H1 (cell line): Measurements from ENCODE around the gene SLC27A4. TPM values are rescaled to one million over a fixed set of nuclear protein-coding genes. Genes with fewer than 3 reads are reported as not detected.
A peak's percentile ranks its signal among the peaks of the same experiment; 100 is the strongest.

ENCODE experiments used
- CTCF ChIA-PET: fragments of 300-600 bp; sonication (Branson Sonifier 250); formaldehyde crosslinking; loops from one replicate; lab custom pipeline; 2021; ENCODE audit not compliant: partially characterized antibody; lab: Charles Lee
- POLR2A ChIA-PET: fragments of 300-600 bp; sonication (Branson Sonifier 250); formaldehyde crosslinking; loops from one replicate; lab custom pipeline; 2021; ENCODE audit warnings: inconsistent platforms; ENCODE audit not compliant: partially characterized antibody; lab: Charles Lee
- DNase-seq, 2 experiments: peaks; one replicate each; pipeline versions ENCODE4 v3.0.0 to v3.0.0-alpha.2; 2010 to 2022; ENCODE audit warnings: low spot score in 2 of 2, low read depth in 1 of 2, mixed read lengths in 1 of 2
- FAIRE-seq: peaks from 2 replicates; lab custom pipeline; 2011; peaks lifted over from hg19 to GRCh38; lab: Jason Lieb, UNC
- H2AFZ ChIP-seq: 2 replicates; pipeline ENCODE4 v1.8.1; 2012; ENCODE audit warnings: low read length, inconsistent platforms
- H2AK5ac ChIP-seq: 2 replicates; pipeline ENCODE4 v1.6.1; 2013; ENCODE audit warnings: low read depth, low read length
- H2BK120ac ChIP-seq: replicated peaks from 2 replicates; pipeline ENCODE3; 2013; ENCODE audit warnings: low read depth, low read length, inconsistent platforms
- H2BK12ac ChIP-seq: 2 replicates; pipeline ENCODE4 v1.6.1; 2013; ENCODE audit warnings: low read depth, low read length
- H2BK15ac ChIP-seq: 2 replicates; pipeline ENCODE4 v1.6.1; 2013; ENCODE audit warnings: low read length
- H2BK20ac ChIP-seq: 2 replicates; pipeline ENCODE4 v1.6.1; 2013; ENCODE audit warnings: low read length
- H2BK5ac ChIP-seq: 2 replicates; pipeline ENCODE4 v1.6.1; 2013; ENCODE audit warnings: low read depth, low read length
- H3K14ac ChIP-seq: 2 replicates; pipeline ENCODE4 v1.6.1; 2013; ENCODE audit warnings: inconsistent platforms; ENCODE audit not compliant: insufficient read length
- H3K18ac ChIP-seq: 2 replicates; pipeline ENCODE4 v1.6.1; 2013; ENCODE audit warnings: low read length; ENCODE audit errors: extremely low read depth
- H3K23ac ChIP-seq: 2 replicates; pipeline ENCODE4 v1.6.1; 2013; ENCODE audit warnings: inconsistent platforms; ENCODE audit not compliant: insufficient read length
- H3K23me2 ChIP-seq: 2 replicates; pipeline ENCODE4 v1.6.1; 2013; ENCODE audit warnings: low read depth, low read length
- H3K27ac ChIP-seq: 2 replicates; pipeline ENCODE4 v1.6.1; 2011; ENCODE audit warnings: low read depth, low read length, inconsistent platforms
- H3K27me3 ChIP-seq, 4 experiments: replicated peaks in 1 of 4; 1 replicate in 1 of 4; 2 replicates in 3 of 4; pipeline versions ENCODE4 v1.6.1 to v1.8.1; 2011 to 2013; ENCODE audit warnings: low read length in 3 of 4, mild to moderate bottlenecking in 3 of 4, inconsistent platforms in 2 of 4, mixed read lengths in 2 of 4, moderate library complexity in 1 of 4; ENCODE audit not compliant: control insufficient read depth in 3 of 4, insufficient read depth in 3 of 4; ENCODE audit errors: extremely low read depth in 1 of 4
- H3K36me3 ChIP-seq, 4 experiments: 2 replicates each; pipeline versions ENCODE4 v1.6.1 to v1.8.1; 2011 to 2013; ENCODE audit warnings: mild to moderate bottlenecking in 4 of 4, low read length in 3 of 4, moderate library complexity in 2 of 4, control low read depth in 1 of 4, inconsistent platforms in 1 of 4; ENCODE audit not compliant: insufficient read depth in 4 of 4, control insufficient read depth in 2 of 4
- H3K4ac ChIP-seq: replicated peaks from 2 replicates; pipeline ENCODE3; 2013; ENCODE audit warnings: low read length, low read depth, mixed read lengths, inconsistent platforms; ENCODE audit not compliant: insufficient read length
- H3K4me1 ChIP-seq, 4 experiments: replicated peaks in 1 of 4; 1 replicate in 1 of 4; 2 replicates in 3 of 4; pipeline versions ENCODE4 v1.6.1 to v1.8.1; 2011 to 2013; ENCODE audit warnings: low read length in 3 of 4, inconsistent platforms in 2 of 4, mixed read lengths in 1 of 4; ENCODE audit not compliant: insufficient read depth in 4 of 4, control insufficient read depth in 3 of 4
- H3K4me2 ChIP-seq, 2 experiments: 2 replicates each; pipeline versions ENCODE4 v1.6.1 to v1.8.1; 2011 to 2013; ENCODE audit warnings: low read depth in 2 of 2, low read length in 2 of 2, control low read depth in 1 of 2, inconsistent platforms in 1 of 2, mild to moderate bottlenecking in 1 of 2; ENCODE audit not compliant: insufficient read depth in 1 of 2
- H3K4me3 ChIP-seq, 4 experiments: fragments of 200-600, 300-600 bp in 1 of 4; sonication (generic), shearing (Covaris generic), sonication (Bioruptor Twin) in 1 of 4; 2 replicates each; pipeline versions ENCODE4 v1.5.1 to v1.8.1; 2011 to 2016; ENCODE audit warnings: low read length in 4 of 4, low read depth in 3 of 4, control low read depth in 2 of 4, inconsistent platforms in 2 of 4, mild to moderate bottlenecking in 2 of 4, mixed read lengths in 1 of 4, moderate library complexity in 1 of 4; ENCODE audit not compliant: insufficient read depth in 2 of 4; ENCODE audit errors: extremely low read depth in 1 of 4
- H3K56ac ChIP-seq: replicated peaks from 2 replicates; pipeline ENCODE3; 2013; ENCODE audit warnings: low read depth, mild to moderate bottlenecking, mixed read lengths, low read length, inconsistent platforms; ENCODE audit not compliant: insufficient read length
- H3K79me1 ChIP-seq: 2 replicates; pipeline ENCODE4 v1.6.1; 2013; ENCODE audit warnings: low read depth, low read length, control low read depth
- H3K79me2 ChIP-seq, 2 experiments: 2 replicates each; pipeline versions ENCODE4 v1.6.1 to v1.8.1; 2012 to 2013; ENCODE audit warnings: low read length in 2 of 2, mild to moderate bottlenecking in 2 of 2, inconsistent platforms in 1 of 2; ENCODE audit not compliant: insufficient read depth in 2 of 2, control insufficient read depth in 1 of 2
- H3K9ac ChIP-seq, 4 experiments: replicated peaks in 1 of 4; 1 replicate in 1 of 4; 2 replicates in 3 of 4; pipeline versions ENCODE4 v1.6.1 to v1.8.1; 2011 to 2013; ENCODE audit warnings: low read depth in 3 of 4, low read length in 3 of 4, control low read depth in 2 of 4, mild to moderate bottlenecking in 2 of 4, moderate library complexity in 2 of 4, inconsistent platforms in 1 of 4; ENCODE audit errors: extremely low read depth in 1 of 4
- H3K9me3 ChIP-seq, 2 experiments: 2 replicates each; pipeline versions ENCODE4 v1.6.1 to v1.8.1; 2012 to 2013; ENCODE audit warnings: mild to moderate bottlenecking in 2 of 2, moderate library complexity in 2 of 2, control low read depth in 1 of 2, inconsistent platforms in 1 of 2, low read depth in 1 of 2, low read length in 1 of 2, mixed read lengths in 1 of 2; ENCODE audit not compliant: insufficient read depth in 2 of 2
- H4K20me1 ChIP-seq, 2 experiments: replicated peaks in 1 of 2; 2 replicates each; pipeline versions ENCODE3 to v1.8.1; 2011 to 2013; ENCODE audit warnings: inconsistent platforms in 2 of 2, low read length in 2 of 2, mild to moderate bottlenecking in 1 of 2; ENCODE audit not compliant: insufficient read depth in 2 of 2, control insufficient read depth in 1 of 2
- H4K5ac ChIP-seq: 2 replicates; pipeline ENCODE4 v1.6.1; 2013; ENCODE audit warnings: low read length, low read depth, mixed read lengths, inconsistent platforms; ENCODE audit not compliant: insufficient read length
- H4K8ac ChIP-seq: 2 replicates; pipeline ENCODE4 v1.8.0; 2013; ENCODE audit warnings: mild to moderate bottlenecking, moderate library complexity, low read length, inconsistent platforms; ENCODE audit not compliant: insufficient read depth; ENCODE audit errors: extremely low read depth
- H4K91ac ChIP-seq: replicated peaks from 2 replicates; pipeline ENCODE3; 2013; ENCODE audit warnings: low read length, mixed read lengths, inconsistent platforms; ENCODE audit not compliant: insufficient read length
- ASH2L ChIP-seq: fragments of 200-600, 300-600 bp; sonication (generic); IDR thresholded peaks from one replicate; pipeline ENCODE4 v1.7.1; 2017; ENCODE audit warnings: low read length
- GTF2F1 ChIP-seq: IDR thresholded peaks from 2 replicates; pipeline ENCODE4 v1.6.1; 2012; ENCODE audit warnings: low read depth, low read length, improper control_type of control experiment, borderline replicate concordance
- HDAC2 ChIP-seq, 2 experiments: fragments of 300-600 bp in 1 of 2; sonication (generic) in 1 of 2; IDR thresholded peaks; 2 replicates each; pipeline ENCODE4 v1.6.1; 2011 to 2012; ENCODE audit warnings: low read depth in 2 of 2, low read length in 2 of 2, mild to moderate bottlenecking in 2 of 2, moderate library complexity in 2 of 2, borderline replicate concordance in 1 of 2, inconsistent platforms in 1 of 2
- KDM4A ChIP-seq: IDR thresholded peaks from one replicate; pipeline ENCODE4 v1.7.1; 2012; ENCODE audit warnings: low read depth, mild to moderate bottlenecking, moderate library complexity, low read length, inconsistent platforms; ENCODE audit not compliant: severe bottlenecking
- NRF1 ChIP-seq: IDR thresholded peaks from 2 replicates; pipeline ENCODE4 v1.6.1; 2011; ENCODE audit warnings: mild to moderate bottlenecking, low read depth, low read length, improper control_type of control experiment
- PHF8 ChIP-seq: fragments of 200-600 bp; sonication (generic); conservative IDR thresholded peaks from 2 replicates; pipeline ENCODE4 v1.7.1; 2012; ENCODE audit warnings: low read depth, mild to moderate bottlenecking, inconsistent platforms, low read length, moderate library complexity
- POLR2AphosphoS5 ChIP-seq: IDR thresholded peaks from 2 replicates; pipeline ENCODE4 v1.6.1; 2011; ENCODE audit warnings: low read depth, low read length
- RBBP5 ChIP-seq: IDR thresholded peaks from 2 replicates; pipeline ENCODE4 v1.7.1; 2012; ENCODE audit warnings: low read depth, mild to moderate bottlenecking, inconsistent platforms, low read length, moderate library complexity, borderline replicate concordance
- RNF2 ChIP-seq: fragments of 200-900, 300-1000 bp; sonication (generic); IDR thresholded peaks from 2 replicates; pipeline ENCODE4 v1.7.1; 2016; ENCODE audit warnings: borderline replicate concordance, low read depth, mild to moderate bottlenecking, antibody characterized with exemption, low read length; ENCODE audit not compliant: poor library complexity, severe bottlenecking; ENCODE audit errors: missing control alignments
- SIX5 ChIP-seq: IDR thresholded peaks from 2 replicates; pipeline ENCODE4 v1.6.1; 2011; ENCODE audit warnings: mild to moderate bottlenecking, low read depth, low read length
- TAF7 ChIP-seq: optimal IDR thresholded peaks from 2 replicates; pipeline ENCODE3; 2011; ENCODE audit warnings: low read depth, mild to moderate bottlenecking, inconsistent platforms, low read length, moderate library complexity, borderline replicate concordance
- YY1 ChIP-seq: IDR thresholded peaks from 2 replicates; pipeline ENCODE4 v1.6.1; 2011; ENCODE audit warnings: low read depth, mild to moderate bottlenecking, low read length
- polyA plus RNA-seq, 7 experiments: library from polyadenylated mRNA; depleted of rRNA in 3 of 7; stranded (reverse) in 5 of 7; unstranded in 2 of 7; fragments of >200 nt in 5 of 7; fragments of 200-250 nt in 2 of 7; gene quantifications; 1 replicate in 5 of 7; 2 replicates in 1 of 7; 4 replicates in 1 of 7; pipeline versions ENCODE4 v1.2.1 to v1.2.3, GENCODE V29; 2011 to 2013; ENCODE audit warnings: missing spikeins in 2 of 7, mixed read lengths in 2 of 7
- total RNA-seq: library from RNA; stranded (reverse); fragmentation: NEBNext Ultra II Directional; extraction: Animal tissue kit (Norgen Biotek cat#: 25700); gene quantifications from 2 replicates; pipeline ENCODE4 v1.2.1, GENCODE V29; 2021

Gene SLC27A4
- total and polyA plus RNA-seq, 2 of the 8 experiments (the other 6 are each of a cell fraction or from before 2014, with no cell fraction given): 14.9 to 20.5 TPM

GRCh38 chr9:128370367-128370751, 30.0 kb downstream of the SLC27A4 start:
- Histone ChIP-seq H3K79me1 (peaks cover 10% of the 10 kb centered on the region; the same call in 1 of the 2 replicates), H2AFZ (no peak overlapping the region; the same call in 1 of the 2 replicates), H3K18ac (no peak overlapping the region; the same call in 1 of the 2 replicates), H3K9ac (no peak overlapping the region), H2BK15ac (no peak overlapping the region), H4K8ac (no peak overlapping the region), H3K9me3 (no peaks in the 10 kb centered on the region), H2BK120ac (no peak overlapping the region), H3K36me3 (no peaks in the 10 kb centered on the region; a peak in 2 of 8 replicates), H4K91ac (no peak overlapping the region), H3K79me2 (peaks cover 7 to 25% of the 10 kb centered on the region in 2 experiments), H2BK12ac (no peak overlapping the region), H3K4me2 (peak overlapping the region; percentile 77 to 90), H4K20me1 (peaks cover 0 to 11% of the 10 kb centered on the region in 2 experiments), H4K5ac (no peak overlapping the region), H3K56ac (no peak overlapping the region), H3K4me3 (peak overlapping the region; percentile 82 to 96 (median 95)), H3K27me3 (peaks cover 11 to 30% (median 20%) of the 10 kb centered on the region in 4 experiments), H3K23me2 (peaks cover 8% of the 10 kb centered on the region; the same call in 1 of the 2 replicates), H3K14ac (no peak overlapping the region), H3K4me1 (peaks cover 3 to 12% (median 6%) of the 10 kb centered on the region in 4 experiments; a peak in 6 of 7 replicates), H2AK5ac (no peak overlapping the region), H3K23ac (no peak overlapping the region), H2BK20ac (no peak overlapping the region), H2BK5ac (0 out of 2 replicates have a peak overlapping the region, but pooled peaks have one; percentile 71), H3K27ac (no peak overlapping the region), H3K4ac (no peak overlapping the region)
- POLR2A ChIA-PET: interaction anchor here (1.0 to 6.2 kb wide), 8 partner anchors 8 to 94 kb away, joined by 3 to 52 read pairs (median 4); partner anchors contain the start of genes GOLGA2 and SWI5
- DNase-seq: no peak
- CTCF ChIA-PET: interaction anchor here (1.1 to 25.1 kb wide), 5 partner anchors 8 to 39 kb away, joined by 3 to 544 read pairs (median 29); no protein-coding TSS in a partner anchor
- FAIRE-seq: no peak
- TF ChIP-seq GTF2F1 (no peak), NRF1 (no peak), SIX5 (no peak), PHF8 (no peak), RBBP5 (no peak), TAF7 (no peak), YY1 (no peak), POLR2AphosphoS5 (no peak), ASH2L (no peak), HDAC2 (IDR thresholded peaks at IDR 0.05; ENCODE audit: borderline replicate concordance in 1 of 2, low read depth in 2 of 2, low read length in 2 of 2) (no peak), KDM4A (no peak), RNF2 (no peak)
